ENCODE results near the gene ZSWIM4. TPM values are rescaled to one million over a fixed set of nuclear protein-coding genes. Genes with fewer than 3 reads are reported as not detected.
"Not testable (repeated sequence)": the region's sequence is repeated elsewhere in the genome, so short reads cannot be mapped to it uniquely, and the experiment has no call there.

The ZSWIM4 gene
- 9.8 and 10.6 TPM in 2 replicates for total RNA-seq

- Mint-ChIP-seq H3K4me3 (ENCODE audit: low read depth) (peak within 1 kb of the TSS; percentile 97), H3K9me3 (no peaks in the 10 kb centered on the region), H3K27me3 (ENCODE audit: low read depth) (no peaks in the 10 kb centered on the region), H3K27ac (peak within 1 kb of the TSS; percentile 89), H3K36me3 (ENCODE audit: low read depth) (no peaks in the 10 kb centered on the region), H3K4me1 (ENCODE audit: low read depth) (peaks cover 15% of the 10 kb centered on the region)
- DNase-seq (ENCODE audit: low spot score): peak; percentile 95
- intact Hi-C loops (cut with micrococcal nuclease): loop anchor here (1.0 kb wide), 2 partner anchors 21 to 38 kb away; partner anchors contain the start of gene C19orf53
These were observed at the start of gene ZSWIM4 for GRCh38 chr19:13794757-13795589. TSS of gene ZSWIM4 (plus strand) at chr19:13795443. CDS start at chr19:13795649, 206 bp downstream.

- H3K27me3 Mint-ChIP-seq (ENCODE audit: low read depth): no peaks in the 10 kb centered on the region
- peaks cover 11% of the 10 kb centered on the region for H3K4me1 Mint-ChIP-seq (ENCODE audit: low read depth)
- peaks cover 8% of the 10 kb centered on the region for H3K36me3 Mint-ChIP-seq (ENCODE audit: low read depth)
- H3K4me3 Mint-ChIP-seq (ENCODE audit: low read depth): peak overlapping the region; percentile 87
- no peaks in the 10 kb centered on the region for H3K9me3 Mint-ChIP-seq
- intact Hi-C loops (cut with micrococcal nuclease): loop anchor here (1.0 to 5.0 kb wide), 2 partner anchors 16 to 540 kb away; no protein-coding TSS in a partner anchor
- DNase-seq (ENCODE audit: low spot score): no peak
- H3K27ac Mint-ChIP-seq: peak overlapping the region; percentile 42
These were observed 48.2 kb upstream of the ZSWIM4 start for GRCh38 chr19:13747098-13747453.

- Mint-ChIP-seq H3K27me3 (ENCODE audit: low read depth) (no peaks in the 10 kb centered on the region), H3K36me3 (ENCODE audit: low read depth) (peaks cover 14% of the 10 kb centered on the region), H3K4me3 (ENCODE audit: low read depth) (peak overlapping the region; percentile 87), H3K4me1 (ENCODE audit: low read depth) (peaks cover 11% of the 10 kb centered on the region), H3K27ac (peak overlapping the region; percentile 85), H3K9me3 (no peaks in the 10 kb centered on the region)
- intact Hi-C loops (cut with micrococcal nuclease): loop anchor here (5.0 kb wide), 1 partner anchor 541 kb away; no protein-coding TSS in a partner anchor
- no peak for DNase-seq (ENCODE audit: low spot score)
These were observed 46.9 kb upstream of the ZSWIM4 start for GRCh38 chr19:13748169-13748828.

GRCh38 chr19:13751436-13751835 lies 43.8 kb upstream of the ZSWIM4 start:
- H3K36me3 Mint-ChIP-seq (ENCODE audit: low read depth): peaks cover 32% of the 10 kb centered on the region
- no peak for DNase-seq (ENCODE audit: low spot score)
- H3K27me3 Mint-ChIP-seq (ENCODE audit: low read depth): no peaks in the 10 kb centered on the region
- intact Hi-C loops (cut with micrococcal nuclease): no loop called here
- no peak overlapping the region for H3K27ac Mint-ChIP-seq
- no peaks in the 10 kb centered on the region for H3K9me3 Mint-ChIP-seq
- no peak overlapping the region for H3K4me3 Mint-ChIP-seq (ENCODE audit: low read depth)
- H3K4me1 Mint-ChIP-seq (ENCODE audit: low read depth): peaks cover 11% of the 10 kb centered on the region

GRCh38 chr19:13753622-13754021 lies 41.6 kb upstream of the ZSWIM4 start:
- H3K27me3 Mint-ChIP-seq (ENCODE audit: low read depth); intact Hi-C loops (cut with micrococcal nuclease); H3K9me3 Mint-ChIP-seq; H3K27ac Mint-ChIP-seq; H3K4me1 Mint-ChIP-seq (ENCODE audit: low read depth); H3K4me3 Mint-ChIP-seq (ENCODE audit: low read depth); DNase-seq (ENCODE audit: low spot score): not testable (repeated sequence)
- H3K36me3 Mint-ChIP-seq (ENCODE audit: low read depth): peaks cover 51% of the 10 kb centered on the region

GRCh38 chr19:13756210-13756609 lies 39.0 kb upstream of the ZSWIM4 start:
- H3K27ac Mint-ChIP-seq: no peak overlapping the region
- no peaks in the 10 kb centered on the region for H3K27me3 Mint-ChIP-seq (ENCODE audit: low read depth)
- H3K4me1 Mint-ChIP-seq (ENCODE audit: low read depth): no peaks in the 10 kb centered on the region
- H3K4me3 Mint-ChIP-seq (ENCODE audit: low read depth): no peak overlapping the region
- intact Hi-C loops (cut with micrococcal nuclease): no loop called here
- DNase-seq (ENCODE audit: low spot score): no peak
- H3K9me3 Mint-ChIP-seq: no peaks in the 10 kb centered on the region
- H3K36me3 Mint-ChIP-seq (ENCODE audit: low read depth): peaks cover 57% of the 10 kb centered on the region

GRCh38 chr19:13757805-13758772 lies 37.2 kb upstream of the ZSWIM4 start:
- H3K27me3 Mint-ChIP-seq (ENCODE audit: low read depth): no peaks in the 10 kb centered on the region
- H3K4me1 Mint-ChIP-seq (ENCODE audit: low read depth): no peaks in the 10 kb centered on the region
- no peaks in the 10 kb centered on the region for H3K9me3 Mint-ChIP-seq
- no peak overlapping the region for H3K27ac Mint-ChIP-seq
- intact Hi-C loops (cut with micrococcal nuclease): no loop called here
- DNase-seq (ENCODE audit: low spot score): no peak
- no peak overlapping the region for H3K4me3 Mint-ChIP-seq (ENCODE audit: low read depth)
- H3K36me3 Mint-ChIP-seq (ENCODE audit: low read depth): peaks cover 65% of the 10 kb centered on the region

GRCh38 chr19:13758795-13759194 lies 36.4 kb upstream of the ZSWIM4 start:
- intact Hi-C loops (cut with micrococcal nuclease): no loop called here
- Mint-ChIP-seq H3K4me1 (ENCODE audit: low read depth) (peaks cover 3% of the 10 kb centered on the region), H3K9me3 (no peaks in the 10 kb centered on the region), H3K27ac (no peak overlapping the region), H3K36me3 (ENCODE audit: low read depth) (peaks cover 64% of the 10 kb centered on the region), H3K4me3 (ENCODE audit: low read depth) (no peak overlapping the region), H3K27me3 (ENCODE audit: low read depth) (no peaks in the 10 kb centered on the region)
- no peak for DNase-seq (ENCODE audit: low spot score)

GRCh38 chr19:13761423-13761822 lies 33.8 kb upstream of the ZSWIM4 start:
- DNase-seq (ENCODE audit: low spot score): no peak
- Mint-ChIP-seq H3K4me3 (ENCODE audit: low read depth) (no peak overlapping the region), H3K36me3 (ENCODE audit: low read depth) (peaks cover 58% of the 10 kb centered on the region), H3K27me3 (ENCODE audit: low read depth) (no peaks in the 10 kb centered on the region), H3K4me1 (ENCODE audit: low read depth) (peaks cover 16% of the 10 kb centered on the region), H3K27ac (no peak overlapping the region), H3K9me3 (no peaks in the 10 kb centered on the region)
- intact Hi-C loops (cut with micrococcal nuclease): no loop called here

- H3K4me3 Mint-ChIP-seq (ENCODE audit: low read depth): no peak overlapping the region
- H3K36me3 Mint-ChIP-seq (ENCODE audit: low read depth): peaks cover 48% of the 10 kb centered on the region
- H3K4me1 Mint-ChIP-seq (ENCODE audit: low read depth): peaks cover 16% of the 10 kb centered on the region
- H3K27ac Mint-ChIP-seq: no peak overlapping the region
- no peaks in the 10 kb centered on the region for H3K9me3 Mint-ChIP-seq
- H3K27me3 Mint-ChIP-seq (ENCODE audit: low read depth): no peaks in the 10 kb centered on the region
- intact Hi-C loops (cut with micrococcal nuclease): no loop called here
- no peak for DNase-seq (ENCODE audit: low spot score)
These were observed 32.5 kb upstream of the ZSWIM4 start for GRCh38 chr19:13762635-13763235.

- DNase-seq (ENCODE audit: low spot score): no peak
- Mint-ChIP-seq H3K36me3 (ENCODE audit: low read depth) (peaks cover 46% of the 10 kb centered on the region), H3K9me3 (no peaks in the 10 kb centered on the region), H3K27me3 (ENCODE audit: low read depth) (no peaks in the 10 kb centered on the region), H3K27ac (peak overlapping the region; percentile 43), H3K4me3 (ENCODE audit: low read depth) (peak overlapping the region; percentile 87), H3K4me1 (ENCODE audit: low read depth) (peaks cover 16% of the 10 kb centered on the region)
- intact Hi-C loops (cut with micrococcal nuclease): no loop called here
These were observed 32.0 kb upstream of the ZSWIM4 start for GRCh38 chr19:13763265-13763664.

All from activated T-helper 2 cell treated with anti-CD3 and anti-CD28 coated beads, Interferon-gamma antibody, Interleukin-2, Interleukin-4, amounts not matched to agents 10 μg/mL and 5 μg/mL and 100 μg/mL, durations not matched to agents 14 hours and 24 hours and 36 hours (primary cell).